ENCODE data around the gene IGF2. TPM values are rescaled to one million over a fixed set of nuclear protein-coding genes. Genes with fewer than 3 reads are reported as not detected.

IGF2 gene
- total RNA-seq, 2 experiments from 2014 or later: 8.1 to 8.2 TPM

- TF ChIP-seq CTCF (IDR thresholded peaks at IDR 0.05): no peak
Measured at GRCh38 chr11:2153581-2154194, 14.5 kb upstream of the IGF2 start.

DNA sequence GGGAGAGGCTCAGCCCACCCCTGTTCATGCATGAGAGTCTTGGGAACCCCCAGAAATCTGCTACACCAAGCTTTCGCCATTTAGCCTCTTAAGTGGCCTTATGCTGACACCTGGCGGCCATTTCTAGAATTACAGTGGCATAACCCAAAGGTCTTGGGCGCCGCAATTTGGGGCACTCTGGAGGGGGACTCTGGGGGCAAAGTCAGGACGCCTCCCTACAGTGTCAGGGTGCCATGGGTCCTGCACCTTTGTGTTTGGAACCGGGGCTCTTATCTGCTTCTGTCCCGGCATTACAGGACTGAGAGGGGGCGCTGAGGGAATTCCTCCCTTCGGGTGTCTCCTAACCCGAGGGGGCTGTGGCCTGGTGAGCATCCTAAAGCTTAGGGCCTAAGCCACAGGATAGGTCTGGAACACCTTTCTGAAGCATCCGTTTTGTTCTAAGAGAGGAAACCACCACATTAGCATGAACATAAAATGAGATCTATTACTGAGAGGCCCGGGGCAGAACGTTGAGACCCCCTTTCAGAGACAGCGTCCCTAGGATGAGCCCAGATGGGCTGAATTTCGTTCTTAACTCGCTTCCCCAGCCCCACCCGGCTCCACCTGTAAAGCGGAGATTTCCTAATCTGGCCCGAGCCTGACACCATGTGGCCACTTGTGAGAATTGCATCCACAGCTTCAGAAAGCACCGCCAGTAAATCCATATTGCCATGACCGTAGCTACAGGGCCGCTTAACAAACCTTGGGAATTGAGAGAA lies 12.5 kb upstream of the IGF2 start:
- CTCF ChIA-PET: interaction anchor here (0.6 to 19.5 kb wide), 58 partner anchors 9 to 501 kb away, joined by 3 to 518 read pairs (median 5); partner anchors contain the start of genes IGF2, SYT8 and TNNI2

More at GRCh38 chr11:2153581-2154194, 14.5 kb upstream of the IGF2 start:
- intact Hi-C loops (cut with micrococcal nuclease): loop anchor here (5.0 to 10.0 kb wide), 2 partner anchors 269 to 311 kb away; no protein-coding TSS in a partner anchor
- Mint-ChIP-seq H3K9me3 (no peaks in the 10 kb centered on the region), H3K4me3 (no peak overlapping the region), H3K36me3 (ENCODE audit: low read depth) (no peaks in the 10 kb centered on the region), H3K27me3 (peaks cover 20% of the 10 kb centered on the region), H3K27ac (no peak overlapping the region), H3K4me1 (ENCODE audit: low read depth) (peaks cover 10% of the 10 kb centered on the region)
- CTCF ChIA-PET: interaction anchor here (0.7 to 19.5 kb wide), 9 partner anchors 10 to 501 kb away, joined by 3 to 518 read pairs (median 5); partner anchors contain the start of gene IGF2
- DNase-seq: no peak
- ATAC-seq: no peak
- POLR2A ChIA-PET: interaction anchor here (1.1 kb wide), 1 partner anchor 117 kb away, joined by 3 read pairs; no protein-coding TSS in a partner anchor

DNA sequence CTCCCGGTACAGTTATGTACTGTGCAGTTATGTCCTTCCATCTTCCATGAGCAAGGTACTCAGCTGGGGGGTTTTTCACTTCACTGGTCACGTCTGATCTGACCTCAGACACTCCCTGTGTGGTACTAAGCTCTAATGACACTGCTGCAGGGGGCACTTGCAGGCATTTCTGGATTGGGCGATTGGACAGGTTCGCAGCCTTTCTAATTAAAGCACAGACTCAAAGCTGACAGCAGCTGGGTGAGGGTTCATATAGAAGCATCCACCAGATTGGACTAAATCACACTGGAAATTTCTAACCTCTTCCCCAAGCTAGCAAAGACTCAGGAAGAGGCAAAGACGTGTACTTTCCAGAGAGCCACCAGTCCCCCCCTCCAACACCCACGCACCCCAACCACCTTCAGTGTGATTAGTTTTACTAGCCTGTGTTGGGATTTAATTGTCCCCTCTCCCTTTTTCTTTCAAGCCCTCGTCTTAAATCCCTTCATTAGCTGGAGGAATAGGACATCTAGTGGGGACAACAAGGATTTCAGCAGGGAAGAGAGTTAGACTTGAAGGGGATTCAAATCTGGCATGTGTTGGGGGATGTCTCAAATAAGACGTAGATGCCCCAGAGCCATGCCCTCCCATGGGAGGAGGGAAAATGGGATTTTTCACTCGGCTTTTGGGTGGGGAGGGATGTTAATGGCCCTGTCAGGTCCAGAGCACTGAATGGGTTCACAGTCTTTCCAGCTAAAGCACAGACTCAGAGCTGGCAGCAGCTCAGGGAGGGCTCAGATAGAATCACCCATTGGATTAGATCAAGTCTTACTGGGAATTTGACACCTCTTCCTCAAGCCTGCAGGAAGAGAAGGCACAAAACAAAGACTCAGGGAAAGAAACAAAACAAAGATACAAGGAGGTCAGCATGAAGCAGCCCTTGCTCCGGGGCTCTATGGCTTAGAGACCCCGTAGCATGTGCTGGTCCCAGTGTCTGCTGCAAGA lies 11.0 kb upstream of the IGF2 start:
- no peaks in the 10 kb centered on the region for H3K9me3 Mint-ChIP-seq
- ATAC-seq: no peak
- POLR2A ChIA-PET: interaction anchor here (1.8 to 4.5 kb wide), 2 partner anchors 10 to 113 kb away, joined by 4 to 31 read pairs; no protein-coding TSS in a partner anchor
- no peak overlapping the region for H3K27ac Mint-ChIP-seq
- H3K27me3 Mint-ChIP-seq: peaks cover 49% of the 10 kb centered on the region
- no peak for DNase-seq
- no peak overlapping the region for H3K4me3 Mint-ChIP-seq
- H3K4me1 Mint-ChIP-seq (ENCODE audit: low read depth): peaks cover 10% of the 10 kb centered on the region
- no peaks in the 10 kb centered on the region for H3K36me3 Mint-ChIP-seq (ENCODE audit: low read depth)
- CTCF ChIA-PET: interaction anchor here (0.7 to 19.5 kb wide), 37 partner anchors 10 to 500 kb away, joined by 3 to 518 read pairs (median 5); partner anchors contain the start of genes IGF2, SYT8 and TNNI2
- peak; percentile 26 for TF ChIP-seq CTCF (IDR thresholded peaks at IDR 0.05)
- intact Hi-C loops (cut with micrococcal nuclease): loop anchor here (5.0 to 10.0 kb wide), 2 partner anchors 265 to 308 kb away; no protein-coding TSS in a partner anchor

More for the DNA sequence above, 12.5 kb upstream of the IGF2 start:
- DNase-seq: peak; percentile 91
- Mint-ChIP-seq H3K4me3 (no peak overlapping the region), H3K36me3 (ENCODE audit: low read depth) (no peaks in the 10 kb centered on the region), H3K27me3 (peaks cover 36% of the 10 kb centered on the region), H3K9me3 (no peaks in the 10 kb centered on the region), H3K4me1 (ENCODE audit: low read depth) (peaks cover 10% of the 10 kb centered on the region), H3K27ac (no peak overlapping the region)
- peak; percentile 86 for TF ChIP-seq CTCF (IDR thresholded peaks at IDR 0.05)
- peak; percentile 82 for ATAC-seq
- POLR2A ChIA-PET: interaction anchor here (1.8 to 4.5 kb wide), 2 partner anchors 11 to 114 kb away, joined by 4 to 31 read pairs; no protein-coding TSS in a partner anchor
- intact Hi-C loops (cut with micrococcal nuclease): loop anchor here (5.0 to 10.0 kb wide), 2 partner anchors 267 to 309 kb away; no protein-coding TSS in a partner anchor

DNA sequence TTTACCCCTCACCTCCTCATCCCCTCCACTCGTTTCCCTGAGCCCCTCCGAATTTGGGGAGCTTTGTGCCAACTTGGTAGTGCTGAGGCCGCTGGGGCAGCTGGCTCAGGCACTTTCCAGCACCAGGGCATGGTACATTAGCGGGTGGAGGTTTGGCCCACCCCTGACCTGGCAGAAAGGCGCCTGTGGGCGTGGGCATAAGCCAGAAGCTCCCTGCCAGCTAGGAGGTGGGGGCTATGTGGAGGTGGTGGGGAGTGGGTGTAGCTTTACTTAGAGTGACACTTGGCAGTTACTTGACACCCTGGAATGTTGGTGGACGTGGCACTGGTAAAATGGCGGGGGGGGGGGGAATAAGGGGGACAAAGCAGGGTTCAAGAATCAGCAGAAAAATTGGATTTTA lies 10.3 kb upstream of the IGF2 start:
- Mint-ChIP-seq H3K4me3 (no peak overlapping the region), H3K36me3 (ENCODE audit: low read depth) (no peaks in the 10 kb centered on the region), H3K27ac (no peak overlapping the region), H3K27me3 (peaks cover 56% of the 10 kb centered on the region), H3K9me3 (no peaks in the 10 kb centered on the region), H3K4me1 (ENCODE audit: low read depth) (peaks cover 17% of the 10 kb centered on the region)
- intact Hi-C loops (cut with micrococcal nuclease): no loop called here
- ATAC-seq: no peak
- CTCF ChIA-PET: interaction anchor here (0.7 to 19.5 kb wide), 19 partner anchors 10 to 316 kb away, joined by 3 to 518 read pairs (median 5); partner anchors contain the start of genes IGF2 and SYT8
- POLR2A ChIA-PET: interaction anchor here (4.5 kb wide), 1 partner anchor 112 kb away, joined by 31 read pairs; no protein-coding TSS in a partner anchor
- no peak for TF ChIP-seq CTCF (IDR thresholded peaks at IDR 0.05)
- DNase-seq: no peak

Measured in activated CD8-positive, alpha-beta T cell treated with anti-CD3 and anti-CD28 coated beads for 36 hours (primary cell).